ENCODE measurements around the gene SRM. TPM values are rescaled to one million over a fixed set of nuclear protein-coding genes. Genes with fewer than 3 reads are reported as not detected.
"Not testable (repeated sequence)": the region's sequence is repeated elsewhere in the genome, so short reads cannot be mapped to it uniquely, and the experiment has no call there.

Gene SRM
- total RNA-seq, 4 donors from 2014 or later: 40.8 to 69.7 (median 48.8) TPM

GRCh38 chr1:11064942-11065341, 5.1 kb upstream of the SRM start:
- no peak for TF ChIP-seq CTCF (IDR thresholded peaks at IDR 0.05)
- TF ChIP-seq POLR2AphosphoS5 (IDR thresholded peaks at IDR 0.05): no peak
- TF ChIP-seq EP300 (IDR thresholded peaks at IDR 0.05): no peak
- TF ChIP-seq POLR2A (IDR thresholded peaks at IDR 0.05; ENCODE audit: low read depth): no peak
- DNase-seq (ENCODE audit: extremely low spot score): no peak
- H3K36me3 ChIP-seq: peaks cover 46 to 66% (median 56%) of the 10 kb centered on the region in 4 donors
- H3K27ac ChIP-seq (replicated peaks in 1 of 4): no peak overlapping the region
- H3K4me1 ChIP-seq: peaks cover 11 to 17% (median 15%) of the 10 kb centered on the region in 4 donors
- intact Hi-C loops (cut with DNase I): no loop called here
- WGBS: 98% methylated on average over 3 of the region's 3 CpGs
- no peaks in the 10 kb centered on the region for H3K9me3 ChIP-seq
- no peaks in the 10 kb centered on the region for H3K27me3 ChIP-seq
- no peak overlapping the region for H3K4me3 ChIP-seq

GRCh38 chr1:11063937-11064537, 4.2 kb upstream of the SRM start:
- intact Hi-C loops (cut with DNase I); H3K9me3 ChIP-seq; H3K4me3 ChIP-seq; H3K27ac ChIP-seq (replicated peaks in 1 of 4); H3K27me3 ChIP-seq; DNase-seq (ENCODE audit: extremely low spot score): not testable (repeated sequence)
- WGBS: 86% methylated on average over 18 of the region's 18 CpGs
- H3K36me3 ChIP-seq: peaks cover 37 to 57% (median 47%) of the 10 kb centered on the region in 4 donors
- H3K4me1 ChIP-seq: peaks cover 11 to 23% (median 20%) of the 10 kb centered on the region in 4 donors

- Histone ChIP-seq H3K36me3 (peaks cover 27 to 48% (median 37%) of the 10 kb centered on the region in 4 donors), H3K27me3 (no peaks in the 10 kb centered on the region), H3K4me3 (no peak overlapping the region), H3K4me1 (peaks cover 18 to 32% (median 27%) of the 10 kb centered on the region in 4 donors), H3K9me3 (no peaks in the 10 kb centered on the region), H3K27ac (replicated peaks in 1 of 4) (no peak overlapping the region)
- DNase-seq (ENCODE audit: extremely low spot score): no peak
- WGBS: 51% methylated on average over 3 of the region's 3 CpGs
- TF ChIP-seq POLR2A (IDR thresholded peaks at IDR 0.05; ENCODE audit: low read depth) (no peak), POLR2AphosphoS5 (IDR thresholded peaks at IDR 0.05) (no peak), EP300 (IDR thresholded peaks at IDR 0.05) (no peak), CTCF (IDR thresholded peaks at IDR 0.05) (no peak)
- intact Hi-C loops (cut with DNase I): no loop called here
Measured at GRCh38 chr1:11062965-11063401, 3.2 kb upstream of the SRM start.

GRCh38 chr1:11061652-11062365, 2.0 kb upstream of the SRM start:
- no peak overlapping the region for H3K4me3 ChIP-seq
- intact Hi-C loops (cut with DNase I): no loop called here
- peaks cover 18 to 48% (median 36%) of the 10 kb centered on the region in 4 donors for H3K36me3 ChIP-seq
- H3K9me3 ChIP-seq: no peaks in the 10 kb centered on the region
- TF ChIP-seq EP300 (IDR thresholded peaks at IDR 0.05) (no peak), CTCF (IDR thresholded peaks at IDR 0.05) (no peak), POLR2AphosphoS5 (IDR thresholded peaks at IDR 0.05) (no peak), POLR2A (IDR thresholded peaks at IDR 0.05; ENCODE audit: low read depth) (no peak)
- H3K27ac ChIP-seq (replicated peaks in 1 of 4): no peak overlapping the region
- no peak for DNase-seq (ENCODE audit: extremely low spot score)
- 70% methylated on average over 5 of the region's 5 CpGs for WGBS
- peaks cover 18 to 32% (median 27%) of the 10 kb centered on the region in 4 donors for H3K4me1 ChIP-seq
- no peaks in the 10 kb centered on the region for H3K27me3 ChIP-seq

- TF ChIP-seq POLR2A (IDR thresholded peaks at IDR 0.05; ENCODE audit: low read depth): no peak
- no peak for TF ChIP-seq CTCF (IDR thresholded peaks at IDR 0.05)
- no peak for TF ChIP-seq EP300 (IDR thresholded peaks at IDR 0.05)
- TF ChIP-seq POLR2AphosphoS5 (IDR thresholded peaks at IDR 0.05): no peak
- Histone ChIP-seq H3K36me3 (peaks cover 6 to 49% (median 37%) of the 10 kb centered on the region in 4 donors), H3K9me3 (no peaks in the 10 kb centered on the region), H3K27ac (replicated peaks in 1 of 4) (peak overlapping the region; percentile 66 to 74 (median 69)), H3K4me1 (peaks cover 18 to 32% (median 27%) of the 10 kb centered on the region in 4 donors), H3K4me3 (peak overlapping the region; percentile 96 to 99 (median 98)), H3K27me3 (no peaks in the 10 kb centered on the region)
- intact Hi-C loops (cut with DNase I): no loop called here
- no peak for DNase-seq (ENCODE audit: extremely low spot score)
- 0% methylated on average over 5 of the region's 72 CpGs for WGBS
Measured at GRCh38 chr1:11059155-11059967, 457 bp downstream of the SRM start.

Data from esophagus muscularis mucosa (tissue), 4 donors.